ENCODE data around the gene SUPT5H. TPM values are rescaled to one million over a fixed set of nuclear protein-coding genes. Genes with fewer than 3 reads are reported as not detected.

Gene SUPT5H
- polyA plus RNA-seq, 1 donor from 2014 or later = 92.5 TPM

GRCh38 chr19:39508629-39509028 is 63.2 kb downstream of the SUPT5H start:
- no peaks in the 10 kb centered on the region for H3K79me2 ChIP-seq (replicated peaks; ENCODE audit: insufficient read depth, low read length)
- H3K9me2 ChIP-seq (ENCODE audit: insufficient read depth, low read length) = no peaks in the 10 kb centered on the region
- peak overlapping the region; percentile 84 for H3K4me3 ChIP-seq (ENCODE audit: low read length)
- peaks cover 8% of the 10 kb centered on the region for H3K27me3 ChIP-seq (ENCODE audit: insufficient read depth, low read depth, low read length)
- no peak overlapping the region for H3K27ac ChIP-seq (ENCODE audit: low read length)
- H3K36me3 ChIP-seq (ENCODE audit: insufficient read depth, low read length) = no peaks in the 10 kb centered on the region
- no peaks in the 10 kb centered on the region for H3F3A ChIP-seq (ENCODE audit: insufficient read depth, low read length, poor library complexity, severe bottlenecking)
- no peak overlapping the region for H3K4me2 ChIP-seq (ENCODE audit: low read length)
- H4K20me1 ChIP-seq (ENCODE audit: insufficient read depth) = no peaks in the 10 kb centered on the region
- H3K9me3 ChIP-seq (ENCODE audit: low read length) = no peaks in the 10 kb centered on the region
- TF ChIP-seq POLR2AphosphoS5 (IDR thresholded peaks at IDR 0.05) = no peak
- TF ChIP-seq, protein P1, sequence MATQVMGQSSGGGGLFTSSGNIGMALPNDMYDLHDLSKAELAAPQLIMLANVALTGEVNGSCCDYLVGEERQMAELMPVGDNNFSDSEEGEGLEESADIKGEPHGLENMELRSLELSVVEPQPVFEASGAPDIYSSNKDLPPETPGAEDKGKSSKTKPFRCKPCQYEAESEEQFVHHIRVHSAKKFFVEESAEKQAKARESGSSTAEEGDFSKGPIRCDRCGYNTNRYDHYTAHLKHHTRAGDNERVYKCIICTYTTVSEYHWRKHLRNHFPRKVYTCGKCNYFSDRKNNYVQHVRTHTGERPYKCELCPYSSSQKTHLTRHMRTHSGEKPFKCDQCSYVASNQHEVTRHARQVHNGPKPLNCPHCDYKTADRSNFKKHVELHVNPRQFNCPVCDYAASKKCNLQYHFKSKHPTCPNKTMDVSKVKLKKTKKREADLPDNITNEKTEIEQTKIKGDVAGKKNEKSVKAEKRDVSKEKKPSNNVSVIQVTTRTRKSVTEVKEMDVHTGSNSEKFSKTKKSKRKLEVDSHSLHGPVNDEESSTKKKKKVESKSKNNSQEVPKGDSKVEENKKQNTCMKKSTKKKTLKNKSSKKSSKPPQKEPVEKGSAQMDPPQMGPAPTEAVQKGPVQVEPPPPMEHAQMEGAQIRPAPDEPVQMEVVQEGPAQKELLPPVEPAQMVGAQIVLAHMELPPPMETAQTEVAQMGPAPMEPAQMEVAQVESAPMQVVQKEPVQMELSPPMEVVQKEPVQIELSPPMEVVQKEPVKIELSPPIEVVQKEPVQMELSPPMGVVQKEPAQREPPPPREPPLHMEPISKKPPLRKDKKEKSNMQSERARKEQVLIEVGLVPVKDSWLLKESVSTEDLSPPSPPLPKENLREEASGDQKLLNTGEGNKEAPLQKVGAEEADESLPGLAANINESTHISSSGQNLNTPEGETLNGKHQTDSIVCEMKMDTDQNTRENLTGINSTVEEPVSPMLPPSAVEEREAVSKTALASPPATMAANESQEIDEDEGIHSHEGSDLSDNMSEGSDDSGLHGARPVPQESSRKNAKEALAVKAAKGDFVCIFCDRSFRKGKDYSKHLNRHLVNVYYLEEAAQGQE (IDR thresholded peaks at IDR 0.05; ENCODE audit: borderline replicate concordance) = no peak
- TF ChIP-seq EP300 (conservative IDR thresholded peaks at IDR 0.05; ENCODE audit: poor library complexity, severe bottlenecking) = no peak
- no peak for TF ChIP-seq RAD21 (conservative IDR thresholded peaks at IDR 0.05)
- no peak for TF ChIP-seq EZH2 (IDR thresholded peaks at IDR 0.05; ENCODE audit: borderline replicate concordance, insufficient read depth, low read length, poor library complexity, severe bottlenecking)
- TF ChIP-seq TAF1 (IDR thresholded peaks at IDR 0.05; ENCODE audit: low read depth) = no peak
- no peak for TF ChIP-seq CTCF (IDR thresholded peaks at IDR 0.05; ENCODE audit: poor library complexity, severe bottlenecking)
- TF ChIP-seq MXI1 (conservative IDR thresholded peaks at IDR 0.05; ENCODE audit: poor library complexity, severe bottlenecking) = no peak
- TF ChIP-seq SMC3 (conservative IDR thresholded peaks at IDR 0.05; ENCODE audit: poor library complexity) = no peak
- no peak overlapping the region for H2AFZ ChIP-seq (ENCODE audit: low read depth, low read length)
- H3K9ac ChIP-seq (ENCODE audit: low read length) = no peak overlapping the region

DNA sequence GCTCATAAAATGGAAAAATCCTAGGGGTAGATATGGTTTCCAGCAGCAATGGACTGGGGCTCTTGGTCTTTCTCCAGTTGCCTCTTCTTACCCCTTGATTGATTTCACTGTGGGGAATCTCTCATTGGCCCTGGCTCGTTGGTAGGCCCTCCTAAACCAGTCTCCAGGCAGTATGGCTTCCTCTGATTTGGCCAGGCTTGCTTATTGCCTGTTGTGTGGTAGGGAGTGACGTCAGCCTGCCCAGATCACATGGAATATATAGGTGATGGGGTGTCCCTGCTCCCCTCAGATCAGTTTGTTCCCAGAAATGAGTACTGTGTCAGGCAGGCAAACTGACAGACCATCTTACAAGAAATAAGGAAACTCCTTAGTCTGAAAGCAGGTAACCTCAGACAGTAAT is 63.9 kb downstream of the SUPT5H start:
- no peaks in the 10 kb centered on the region for H3K79me2 ChIP-seq (replicated peaks; ENCODE audit: insufficient read depth, low read length)
- no peak overlapping the region for H3K4me3 ChIP-seq (ENCODE audit: low read length)
- H3K36me3 ChIP-seq (ENCODE audit: insufficient read depth, low read length) = no peaks in the 10 kb centered on the region
- H3K4me2 ChIP-seq (ENCODE audit: low read length) = no peak overlapping the region
- no peaks in the 10 kb centered on the region for H3K9me3 ChIP-seq (ENCODE audit: low read length)
- no peaks in the 10 kb centered on the region for H4K20me1 ChIP-seq (ENCODE audit: insufficient read depth)
- no peak overlapping the region for H3K27ac ChIP-seq (ENCODE audit: low read length)
- H3K9me2 ChIP-seq (ENCODE audit: insufficient read depth, low read length) = no peaks in the 10 kb centered on the region
- no peak overlapping the region for H2AFZ ChIP-seq (ENCODE audit: low read depth, low read length)
- TF ChIP-seq, protein P1 (IDR thresholded peaks at IDR 0.05; ENCODE audit: borderline replicate concordance) = no peak
- TF ChIP-seq POLR2AphosphoS5 (IDR thresholded peaks at IDR 0.05) = no peak
- TF ChIP-seq RAD21 (conservative IDR thresholded peaks at IDR 0.05) = no peak
- TF ChIP-seq CTCF (IDR thresholded peaks at IDR 0.05; ENCODE audit: poor library complexity, severe bottlenecking) = no peak
- TF ChIP-seq SMC3 (conservative IDR thresholded peaks at IDR 0.05; ENCODE audit: poor library complexity) = no peak
- TF ChIP-seq EZH2 (IDR thresholded peaks at IDR 0.05; ENCODE audit: borderline replicate concordance, insufficient read depth, low read length, poor library complexity, severe bottlenecking) = no peak
- no peak for TF ChIP-seq MXI1 (conservative IDR thresholded peaks at IDR 0.05; ENCODE audit: poor library complexity, severe bottlenecking)
- TF ChIP-seq EP300 (conservative IDR thresholded peaks at IDR 0.05; ENCODE audit: poor library complexity, severe bottlenecking) = no peak
- TF ChIP-seq TAF1 (IDR thresholded peaks at IDR 0.05; ENCODE audit: low read depth) = no peak
- H3K27me3 ChIP-seq (ENCODE audit: insufficient read depth, low read depth, low read length) = peaks cover 14% of the 10 kb centered on the region
- no peaks in the 10 kb centered on the region for H3F3A ChIP-seq (ENCODE audit: insufficient read depth, low read length, poor library complexity, severe bottlenecking)
- no peak overlapping the region for H3K9ac ChIP-seq (ENCODE audit: low read length)

All from neural cell (in vitro differentiated cells).